H1 (cell line): ENCODE results near the gene WASHC4.

Experiments used
- EGR1 ChIP-seq: IDR thresholded peaks from 2 replicates; pipeline ENCODE4 v1.6.1; 2011; ENCODE audit warnings: low read depth, low read length, borderline replicate concordance
- EP300 ChIP-seq, 2 experiments: IDR thresholded peaks; 1 replicate in 1 of 2; 2 replicates in 1 of 2; pipeline ENCODE4 v1.6.1; 2011 to 2012; ENCODE audit warnings: low read depth in 2 of 2, low read length in 2 of 2, mild to moderate bottlenecking in 2 of 2, borderline replicate concordance in 1 of 2, inconsistent platforms in 1 of 2, moderate library complexity in 1 of 2
- EZH2 ChIP-seq: fragments of 200-600 bp; sonication (generic); IDR thresholded peaks from 2 replicates; pipeline ENCODE4 v1.7.1; 2012; ENCODE audit warnings: low read depth, mild to moderate bottlenecking, moderate library complexity, low read length, inconsistent platforms; ENCODE audit not compliant: severe bottlenecking
- PHF8 ChIP-seq: fragments of 200-600 bp; sonication (generic); conservative IDR thresholded peaks from 2 replicates; pipeline ENCODE4 v1.7.1; 2012; ENCODE audit warnings: low read depth, mild to moderate bottlenecking, inconsistent platforms, low read length, moderate library complexity
- POLR2A ChIP-seq, 2 experiments: IDR thresholded peaks; 1 replicate in 1 of 2; 2 replicates in 1 of 2; pipeline ENCODE4 v1.6.1; 2011; ENCODE audit warnings: low read depth in 2 of 2, low read length in 2 of 2, mild to moderate bottlenecking in 2 of 2; ENCODE audit errors: control extremely low read depth in 1 of 2
- POLR2AphosphoS5 ChIP-seq: IDR thresholded peaks from 2 replicates; pipeline ENCODE4 v1.6.1; 2011; ENCODE audit warnings: low read depth, low read length
- RFX5 ChIP-seq: IDR thresholded peaks from 2 replicates; pipeline ENCODE4 v1.6.1; 2011; ENCODE audit warnings: low read depth, low read length, improper control_type of control experiment, borderline replicate concordance
- RNF2 ChIP-seq: fragments of 200-900, 300-1000 bp; sonication (generic); IDR thresholded peaks from 2 replicates; pipeline ENCODE4 v1.7.1; 2016; ENCODE audit warnings: borderline replicate concordance, low read depth, mild to moderate bottlenecking, antibody characterized with exemption, low read length; ENCODE audit not compliant: poor library complexity, severe bottlenecking; ENCODE audit errors: missing control alignments
- RXRA ChIP-seq: IDR thresholded peaks from 2 replicates; pipeline ENCODE4 v1.6.1; 2011; ENCODE audit warnings: low read depth, mild to moderate bottlenecking, low read length, moderate library complexity; ENCODE audit not compliant: insufficient read depth
- SRF ChIP-seq: IDR thresholded peaks from 2 replicates; pipeline ENCODE4 v1.6.1; 2011; ENCODE audit warnings: mild to moderate bottlenecking, low read depth, low read length, moderate library complexity
- TBP ChIP-seq: IDR thresholded peaks from 2 replicates; pipeline ENCODE4 v1.6.1; 2011; ENCODE audit warnings: low read depth, low read length, improper control_type of control experiment
- TF ChIP-seq, protein P1 (sequence below), 3 experiments: IDR thresholded peaks; 1 replicate in 2 of 3; 2 replicates in 1 of 3; pipeline versions ENCODE4 v1.5.1 to v1.6.1; 2011; ENCODE audit warnings: low read length in 3 of 3, mild to moderate bottlenecking in 3 of 3, inconsistent platforms in 2 of 3, low read depth in 1 of 3, moderate library complexity in 1 of 3; ENCODE audit not compliant: insufficient read depth in 1 of 3; ENCODE audit errors: control extremely low read depth in 1 of 3

DNA sequence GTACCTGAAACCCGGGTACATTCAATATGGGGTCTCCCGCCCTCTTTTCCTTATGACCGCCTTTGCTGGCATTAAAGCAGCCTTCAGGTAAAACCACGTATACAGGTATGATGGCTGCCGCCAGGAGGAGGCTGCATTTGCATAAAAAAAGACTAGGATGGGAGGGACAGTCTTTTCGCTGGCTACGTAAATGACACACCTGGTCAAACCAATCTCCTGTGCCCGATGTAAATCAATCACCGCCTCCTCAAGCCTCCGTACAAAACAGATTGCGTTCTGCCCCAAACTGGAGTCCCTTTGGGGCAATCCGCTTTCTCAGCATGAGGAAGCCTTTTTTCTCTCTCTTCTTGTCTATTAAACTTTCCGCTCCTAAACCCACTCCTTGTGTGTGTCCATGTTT is 15.2 kb upstream of the WASHC4 start:
- TF ChIP-seq EZH2 (no peak), RFX5 (no peak), POLR2A (IDR thresholded peaks at IDR 0.05; ENCODE audit: control extremely low read depth in 1 of 2, low read depth in 2 of 2, low read length in 2 of 2) (peak; percentile 86 to 91), EGR1 (no peak), SRF (no peak), POLR2AphosphoS5 (peak; percentile 61; the same call in 1 of the 2 replicates), PHF8 (no peak), TBP (peak; percentile 70; the same call in 1 of the 2 replicates), EP300 (IDR thresholded peaks at IDR 0.05; ENCODE audit: borderline replicate concordance in 1 of 2, low read depth in 2 of 2, low read length in 2 of 2) (no peak), RXRA (no peak), RNF2 (no peak)
- TF ChIP-seq, protein P1, sequence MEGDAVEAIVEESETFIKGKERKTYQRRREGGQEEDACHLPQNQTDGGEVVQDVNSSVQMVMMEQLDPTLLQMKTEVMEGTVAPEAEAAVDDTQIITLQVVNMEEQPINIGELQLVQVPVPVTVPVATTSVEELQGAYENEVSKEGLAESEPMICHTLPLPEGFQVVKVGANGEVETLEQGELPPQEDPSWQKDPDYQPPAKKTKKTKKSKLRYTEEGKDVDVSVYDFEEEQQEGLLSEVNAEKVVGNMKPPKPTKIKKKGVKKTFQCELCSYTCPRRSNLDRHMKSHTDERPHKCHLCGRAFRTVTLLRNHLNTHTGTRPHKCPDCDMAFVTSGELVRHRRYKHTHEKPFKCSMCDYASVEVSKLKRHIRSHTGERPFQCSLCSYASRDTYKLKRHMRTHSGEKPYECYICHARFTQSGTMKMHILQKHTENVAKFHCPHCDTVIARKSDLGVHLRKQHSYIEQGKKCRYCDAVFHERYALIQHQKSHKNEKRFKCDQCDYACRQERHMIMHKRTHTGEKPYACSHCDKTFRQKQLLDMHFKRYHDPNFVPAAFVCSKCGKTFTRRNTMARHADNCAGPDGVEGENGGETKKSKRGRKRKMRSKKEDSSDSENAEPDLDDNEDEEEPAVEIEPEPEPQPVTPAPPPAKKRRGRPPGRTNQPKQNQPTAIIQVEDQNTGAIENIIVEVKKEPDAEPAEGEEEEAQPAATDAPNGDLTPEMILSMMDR (IDR thresholded peaks at IDR 0.05; ENCODE audit: control extremely low read depth in 1 of 3, insufficient read depth in 1 of 3, low read depth in 1 of 3, low read length in 3 of 3): no peak
